CD4-positive, alpha-beta T cell (primary cell): ENCODE data around the gene DIS3L2. TPM values are rescaled to one million over a fixed set of nuclear protein-coding genes. Genes with fewer than 3 reads are reported as not detected.

ENCODE experiments used
- ATAC-seq: fragments of 200-7000 bp; cut with Tn5 transposase; one replicate; pipeline ENCODE4 v1.10.0; 2022; ENCODE audit warnings: mild to moderate bottlenecking; ENCODE audit not compliant: poor library complexity
- CTCF ChIA-PET: fragments of 350-600 bp; sonication (Branson Sonifier 250); formaldehyde crosslinking; loops from one replicate; lab custom pipeline; 2021; ENCODE audit warnings: antibody characterized with exemption, inconsistent platforms; lab: Charles Lee
- POLR2A ChIA-PET: fragments of 350-600 bp; sonication (Branson Sonifier 250); formaldehyde crosslinking; loops from one replicate; lab custom pipeline; 2021; ENCODE audit warnings: antibody characterized with exemption, inconsistent platforms; lab: Charles Lee
- DNase-seq, 14 experiments: peaks; one replicate each; pipeline ENCODE4 v3.0.0-alpha.2; 2013 to 2020; ENCODE audit warnings: mixed read lengths in 2 of 14
- H3K27ac ChIP-seq, 2 donors: one replicate each; pipeline versions ENCODE4 v1.5.1 to v1.7.0; 2013; ENCODE audit warnings: low read length in 2 of 2, low read depth in 1 of 2, mild to moderate bottlenecking in 1 of 2
- H3K27me3 ChIP-seq, 2 experiments: 1 replicate in 1 of 2; 2 replicates in 1 of 2; pipeline versions ENCODE4 v1.6.1 to v1.7.0; 2013; ENCODE audit warnings: low read length in 2 of 2, control low read depth in 1 of 2, mild to moderate bottlenecking in 1 of 2, moderate library complexity in 1 of 2; ENCODE audit not compliant: insufficient read depth in 2 of 2, control insufficient read depth in 1 of 2
- H3K36me3 ChIP-seq: one replicate; pipeline ENCODE4 v1.6.1; 2013; ENCODE audit warnings: low read length, control low read depth; ENCODE audit not compliant: insufficient read depth
- H3K4me1 ChIP-seq: one replicate; pipeline ENCODE4 v1.6.1; 2013; ENCODE audit warnings: low read length, control low read depth; ENCODE audit not compliant: insufficient read depth
- H3K4me3 ChIP-seq: one replicate; pipeline ENCODE4 v1.5.1; 2013; ENCODE audit warnings: mild to moderate bottlenecking, low read length, moderate library complexity
- H3K9me3 ChIP-seq, 2 experiments: 1 replicate in 1 of 2; 2 replicates in 1 of 2; pipeline versions ENCODE4 v1.6.1 to v1.7.0; 2013; ENCODE audit warnings: low read length in 2 of 2, mild to moderate bottlenecking in 2 of 2, control low read depth in 1 of 2, moderate library complexity in 1 of 2; ENCODE audit not compliant: control insufficient read depth in 1 of 2, insufficient read depth in 1 of 2
- H3K27ac Mint-ChIP-seq: one replicate; pipeline ENCODE4 v1.8.0; 2020; ENCODE audit warnings: mixed read lengths
- H3K27me3 Mint-ChIP-seq: one replicate; pipeline ENCODE4 v1.8.0; 2021; ENCODE audit warnings: mixed read lengths
- H3K36me3 Mint-ChIP-seq: one replicate; pipeline ENCODE4 v1.8.0; 2021; ENCODE audit warnings: low read depth, mixed read lengths
- H3K4me1 Mint-ChIP-seq: one replicate; pipeline ENCODE4 v1.8.0; 2021; ENCODE audit warnings: low read depth, mixed read lengths
- H3K4me3 Mint-ChIP-seq: one replicate; pipeline ENCODE4 v1.8.0; 2020; ENCODE audit warnings: mild to moderate bottlenecking, mixed read lengths
- H3K9me3 Mint-ChIP-seq: one replicate; pipeline ENCODE4 v1.8.0; 2020; ENCODE audit warnings: mixed read lengths
- intact Hi-C, 2 experiments: fragments of 100-400 bp; cut with DNase I in 1 of 2; cut with micrococcal nuclease in 1 of 2; formaldehyde crosslinking; loops; one replicate each; pipeline versions ENCODE4 v1.15.1 to v1.9.0; 2023 to 2025; cut with DNase I, micrococcal nuclease
- total RNA-seq, 174 experiments: library from RNA in 2 of 174; stranded (reverse) in 2 of 174; gene quantifications; one replicate each; pipeline ENCODE4 v1.2.3 and lab custom pipeline; 2021 to 2026
- TF ChIP-seq, protein P1 (sequence below): fragments of 200-600 bp; IDR thresholded peaks from one replicate; pipeline ENCODE4 v1.8.0; 2022; ENCODE audit warnings: antibody characterized with exemption, mild to moderate bottlenecking

Gene DIS3L2
- total RNA-seq, 2 experiments from 2014 or later, result 59.8 to 62.9 TPM

DNA sequence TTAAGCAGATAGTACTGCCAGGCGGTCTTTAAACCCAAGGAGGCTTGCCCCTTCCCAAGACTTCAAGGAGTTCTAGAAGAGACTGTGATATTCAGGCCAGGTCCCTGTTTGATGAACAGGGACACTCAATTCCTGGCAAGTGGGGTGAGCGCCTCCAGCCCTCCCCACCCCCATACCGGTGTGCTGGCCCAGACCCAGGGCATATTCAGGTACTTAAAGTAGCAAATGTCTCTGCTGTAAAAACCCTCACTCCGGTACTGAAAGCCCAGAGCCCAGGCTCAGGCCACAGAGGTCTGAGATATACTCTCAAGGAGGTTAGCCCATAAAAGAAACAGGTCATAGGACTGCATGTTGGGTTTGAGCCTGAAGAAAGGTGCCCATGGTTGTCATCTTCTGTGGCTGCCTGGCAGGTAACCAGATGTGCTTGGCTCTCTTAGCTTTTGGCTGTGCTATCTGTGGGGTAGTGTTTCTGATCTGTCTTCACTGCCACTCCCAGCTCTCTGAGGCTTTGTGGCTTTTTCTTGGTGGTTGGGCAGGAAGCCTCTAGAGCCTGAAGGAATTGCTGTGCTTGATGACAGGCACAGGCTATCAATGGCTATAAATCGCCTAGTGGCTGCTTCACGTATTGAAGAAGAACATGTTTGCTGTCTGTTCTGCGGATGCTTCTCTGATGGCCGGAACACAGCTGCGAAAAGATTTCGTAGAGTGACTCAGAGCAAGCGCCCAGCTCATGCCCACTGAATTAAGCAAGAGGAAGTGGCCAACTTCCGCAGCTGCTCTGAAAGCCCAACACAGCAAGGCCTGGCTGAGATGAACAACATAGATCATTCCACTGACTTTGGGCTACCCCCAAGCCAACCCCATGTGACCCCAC, 353.8 kb downstream of the DIS3L2 start:
- peak overlapping the region; percentile 80 for H3K4me3 Mint-ChIP-seq
- H3K36me3 Mint-ChIP-seq, result no peaks in the 10 kb centered on the region
- Histone ChIP-seq H3K9me3 (peaks cover 0 to 6% of the 10 kb centered on the region in 2 experiments), H3K4me3 (peak overlapping the region; percentile 19), H3K27me3 (no peaks in the 10 kb centered on the region), H3K4me1 (peaks cover 80% of the 10 kb centered on the region), H3K36me3 (no peaks in the 10 kb centered on the region), H3K27ac (peak overlapping the region; percentile 62)
- ATAC-seq, result peak; percentile 87
- H3K27me3 Mint-ChIP-seq, result no peaks in the 10 kb centered on the region
- CTCF ChIA-PET, result interaction anchor here (0.9 to 2.3 kb wide), 6 partner anchors 10 to 175 kb away, joined by 3 to 5 read pairs (median 4); no protein-coding TSS in a partner anchor
- POLR2A ChIA-PET, result interaction anchor here (0.6 to 2.7 kb wide), 17 partner anchors 9 to 1016 kb away, joined by 3 to 19 read pairs (median 4); partner anchors contain the start of genes DIS3L2, EIF4E2, NCL and PTMA
- intact Hi-C loops, result loop anchor here in 1 of 2 experiments (10.0 kb wide), 2 partner anchors 640 to 1040 kb away; partner anchors contain the start of gene DGKD
- peaks cover 5% of the 10 kb centered on the region for H3K9me3 Mint-ChIP-seq
- H3K4me1 Mint-ChIP-seq, result peaks cover 92% of the 10 kb centered on the region
- peak overlapping the region; percentile 90 for H3K27ac Mint-ChIP-seq
- peak; percentile 44 to 92 (median 67) for DNase-seq
- TF ChIP-seq, protein P1, sequence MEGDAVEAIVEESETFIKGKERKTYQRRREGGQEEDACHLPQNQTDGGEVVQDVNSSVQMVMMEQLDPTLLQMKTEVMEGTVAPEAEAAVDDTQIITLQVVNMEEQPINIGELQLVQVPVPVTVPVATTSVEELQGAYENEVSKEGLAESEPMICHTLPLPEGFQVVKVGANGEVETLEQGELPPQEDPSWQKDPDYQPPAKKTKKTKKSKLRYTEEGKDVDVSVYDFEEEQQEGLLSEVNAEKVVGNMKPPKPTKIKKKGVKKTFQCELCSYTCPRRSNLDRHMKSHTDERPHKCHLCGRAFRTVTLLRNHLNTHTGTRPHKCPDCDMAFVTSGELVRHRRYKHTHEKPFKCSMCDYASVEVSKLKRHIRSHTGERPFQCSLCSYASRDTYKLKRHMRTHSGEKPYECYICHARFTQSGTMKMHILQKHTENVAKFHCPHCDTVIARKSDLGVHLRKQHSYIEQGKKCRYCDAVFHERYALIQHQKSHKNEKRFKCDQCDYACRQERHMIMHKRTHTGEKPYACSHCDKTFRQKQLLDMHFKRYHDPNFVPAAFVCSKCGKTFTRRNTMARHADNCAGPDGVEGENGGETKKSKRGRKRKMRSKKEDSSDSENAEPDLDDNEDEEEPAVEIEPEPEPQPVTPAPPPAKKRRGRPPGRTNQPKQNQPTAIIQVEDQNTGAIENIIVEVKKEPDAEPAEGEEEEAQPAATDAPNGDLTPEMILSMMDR, result peak; percentile 47

DNA sequence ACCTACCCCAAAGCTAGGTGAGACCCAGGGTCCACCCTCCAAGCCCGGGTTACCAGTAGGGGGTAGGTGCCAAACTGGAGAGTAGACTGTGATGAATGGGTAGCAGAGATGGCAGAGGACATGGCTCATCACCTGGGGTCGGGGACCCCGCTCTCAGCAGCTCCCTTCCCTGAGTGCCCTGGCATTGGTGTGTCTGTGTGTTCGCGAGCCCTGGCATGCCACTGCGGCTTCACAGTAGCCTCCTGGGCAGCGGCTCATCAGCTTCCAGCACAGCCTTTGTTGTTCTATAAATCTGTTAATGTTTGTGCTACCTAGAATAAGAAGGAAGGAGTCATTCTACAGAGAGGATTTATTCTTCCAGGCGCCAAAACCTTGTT, 354.4 kb downstream of the DIS3L2 start:
- peak overlapping the region; percentile 80 for H3K4me3 Mint-ChIP-seq
- peak overlapping the region; percentile 90 for H3K27ac Mint-ChIP-seq
- ChIA-PET CTCF (interaction anchor here (1.3 to 2.3 kb wide), 5 partner anchors 10 to 175 kb away, joined by 3 to 5 read pairs (median 4); no protein-coding TSS in a partner anchor), POLR2A (interaction anchor here (0.6 to 2.7 kb wide), 14 partner anchors 9 to 1016 kb away, joined by 3 to 19 read pairs (median 4); partner anchors contain the start of genes DIS3L2, EIF4E2, NCL and PTMA)
- Histone ChIP-seq H3K4me3 (no peak overlapping the region), H3K9me3 (peaks cover 0 to 6% of the 10 kb centered on the region in 2 experiments), H3K36me3 (no peaks in the 10 kb centered on the region), H3K27me3 (no peaks in the 10 kb centered on the region), H3K27ac (peak overlapping the region; percentile 62), H3K4me1 (peaks cover 80% of the 10 kb centered on the region)
- intact Hi-C loops, result loop anchor here in 1 of 2 experiments (10.0 kb wide), 2 partner anchors 641 to 1039 kb away; partner anchors contain the start of gene DGKD
- H3K4me1 Mint-ChIP-seq, result peaks cover 92% of the 10 kb centered on the region
- TF ChIP-seq, protein P1, result no peak
- no peaks in the 10 kb centered on the region for H3K36me3 Mint-ChIP-seq
- peaks cover 5% of the 10 kb centered on the region for H3K9me3 Mint-ChIP-seq
- no peaks in the 10 kb centered on the region for H3K27me3 Mint-ChIP-seq
- DNase-seq (no peak), ATAC-seq (no peak)
